OCI-LY1 (cell line): ENCODE data around the gene U2AF1L4.

Source experiments
- H2AFZ ChIP-seq: fragments of 200-600 bp; sonication (generic), shearing (Covaris generic); 2 replicates; pipeline ENCODE4 v1.6.0; 2014; ENCODE audit warnings: antibody characterized with exemption, mild to moderate bottlenecking, low read length
- H3F3A ChIP-seq: fragments of 200-600 bp; sonication (generic), shearing (Covaris generic); 2 replicates; pipeline ENCODE4 v1.6.0; 2014; ENCODE audit warnings: mild to moderate bottlenecking, antibody characterized with exemption, low read length, moderate library complexity; ENCODE audit not compliant: insufficient read depth
- H3K27ac ChIP-seq: fragments of 200-600 bp; sonication (generic); 2 replicates; pipeline ENCODE4 v1.5.1; 2014; ENCODE audit warnings: low read length, mixed run types, mild to moderate bottlenecking, low read depth; ENCODE audit not compliant: poor library complexity, severe bottlenecking
- H3K27me3 ChIP-seq: fragments of 200-600 bp; sonication (generic); 2 replicates; pipeline ENCODE4 v1.6.0; 2014; ENCODE audit warnings: antibody characterized with exemption, mild to moderate bottlenecking, low read length, moderate library complexity; ENCODE audit not compliant: insufficient read depth
- H3K36me3 ChIP-seq: fragments of 200-600 bp; sonication (generic); 2 replicates; pipeline ENCODE4 v1.6.1; 2014; ENCODE audit warnings: mild to moderate bottlenecking, antibody characterized with exemption, low read length, moderate library complexity, mixed read lengths; ENCODE audit not compliant: insufficient read depth
- H3K4me1 ChIP-seq: fragments of 200-600 bp; sonication (generic); 2 replicates; pipeline ENCODE4 v1.5.1; 2014; ENCODE audit warnings: mild to moderate bottlenecking, low read length, moderate library complexity; ENCODE audit not compliant: insufficient read depth, severe bottlenecking
- H3K4me2 ChIP-seq: fragments of 200-600 bp; sonication (generic), shearing (Covaris generic); 2 replicates; pipeline ENCODE4 v1.6.1; 2014; ENCODE audit warnings: low read length
- H3K4me3 ChIP-seq: fragments of 200-600 bp; sonication (generic); 2 replicates; pipeline ENCODE4 v1.5.1; 2014; ENCODE audit warnings: low read length, low read depth, mild to moderate bottlenecking, mixed read lengths; ENCODE audit not compliant: poor library complexity, severe bottlenecking
- H3K79me2 ChIP-seq: fragments of 200-600 bp; shearing (Covaris generic); 2 replicates; pipeline ENCODE4 v1.6.1; 2016; ENCODE audit warnings: mixed run types, low read length, mixed read lengths; ENCODE audit not compliant: insufficient read depth
- H3K9ac ChIP-seq: fragments of 200-600 bp; sonication (generic), shearing (Covaris generic); 2 replicates; pipeline ENCODE4 v1.6.1; 2014; ENCODE audit warnings: mild to moderate bottlenecking, low read length, mixed read lengths
- H3K9me2 ChIP-seq: fragments of 200-600 bp; sonication (generic), shearing (Covaris generic); 2 replicates; pipeline ENCODE4 v1.6.1; 2014; ENCODE audit warnings: low read depth, mild to moderate bottlenecking, low read length, mixed read lengths
- H3K9me3 ChIP-seq: fragments of 200-600 bp; shearing (Covaris generic); 2 replicates; pipeline ENCODE4 v1.6.1; 2014; ENCODE audit warnings: low read length, mixed read lengths
- H4K20me1 ChIP-seq: fragments of 200-600 bp; sonication (generic), shearing (Covaris generic); 2 replicates; pipeline ENCODE4 v1.6.0; 2016; ENCODE audit warnings: mild to moderate bottlenecking, low read length; ENCODE audit not compliant: insufficient read depth
- EZH2 ChIP-seq: fragments of 200-600 bp; sonication (generic), shearing (Covaris generic); IDR thresholded peaks from 2 replicates; pipeline ENCODE4 v1.8.0; 2017; ENCODE audit warnings: borderline replicate concordance, mixed run types, mild to moderate bottlenecking, antibody characterized with exemption, low read length, moderate library complexity, mixed read lengths
- TF ChIP-seq, protein P1 (sequence below): fragments of 200-600 bp; sonication (generic), shearing (Covaris generic); IDR thresholded peaks from 2 replicates; pipeline ENCODE4 v1.5.1; 2017; ENCODE audit warnings: mild to moderate bottlenecking, antibody characterized with exemption, low read length, moderate library complexity, mixed read lengths

The U2AF1L4 gene

DNA sequence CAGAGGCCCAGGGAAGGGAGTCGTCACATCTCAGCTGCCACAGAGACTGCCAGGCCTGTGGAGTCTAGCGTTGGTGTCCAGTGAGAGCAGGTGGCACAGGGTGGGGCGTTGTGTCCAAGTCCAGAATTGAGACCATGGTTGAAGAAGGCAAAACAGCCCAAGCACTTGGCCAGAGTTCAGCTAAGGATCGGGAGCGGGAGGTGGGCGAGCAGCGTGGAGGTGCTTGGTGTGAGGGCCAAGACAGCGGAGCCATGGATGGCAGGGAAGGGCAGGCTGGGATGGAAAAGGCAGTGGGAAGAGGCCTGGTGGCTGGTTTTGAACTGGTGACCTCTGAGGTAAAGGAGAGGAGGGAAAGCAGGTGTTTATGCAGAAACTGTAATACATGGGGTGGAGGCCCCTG lies 10.9 kb downstream of the U2AF1L4 start:
- TF ChIP-seq EZH2 = no peak
- TF ChIP-seq, protein P1, sequence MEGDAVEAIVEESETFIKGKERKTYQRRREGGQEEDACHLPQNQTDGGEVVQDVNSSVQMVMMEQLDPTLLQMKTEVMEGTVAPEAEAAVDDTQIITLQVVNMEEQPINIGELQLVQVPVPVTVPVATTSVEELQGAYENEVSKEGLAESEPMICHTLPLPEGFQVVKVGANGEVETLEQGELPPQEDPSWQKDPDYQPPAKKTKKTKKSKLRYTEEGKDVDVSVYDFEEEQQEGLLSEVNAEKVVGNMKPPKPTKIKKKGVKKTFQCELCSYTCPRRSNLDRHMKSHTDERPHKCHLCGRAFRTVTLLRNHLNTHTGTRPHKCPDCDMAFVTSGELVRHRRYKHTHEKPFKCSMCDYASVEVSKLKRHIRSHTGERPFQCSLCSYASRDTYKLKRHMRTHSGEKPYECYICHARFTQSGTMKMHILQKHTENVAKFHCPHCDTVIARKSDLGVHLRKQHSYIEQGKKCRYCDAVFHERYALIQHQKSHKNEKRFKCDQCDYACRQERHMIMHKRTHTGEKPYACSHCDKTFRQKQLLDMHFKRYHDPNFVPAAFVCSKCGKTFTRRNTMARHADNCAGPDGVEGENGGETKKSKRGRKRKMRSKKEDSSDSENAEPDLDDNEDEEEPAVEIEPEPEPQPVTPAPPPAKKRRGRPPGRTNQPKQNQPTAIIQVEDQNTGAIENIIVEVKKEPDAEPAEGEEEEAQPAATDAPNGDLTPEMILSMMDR = no peak
- H4K20me1 ChIP-seq = no peaks in the 10 kb centered on the region
- H3K9ac ChIP-seq = no peak overlapping the region
- H3K4me3 ChIP-seq = no peak overlapping the region
- H3F3A ChIP-seq = no peaks in the 10 kb centered on the region
- no peaks in the 10 kb centered on the region for H3K9me2 ChIP-seq
- no peaks in the 10 kb centered on the region for H3K79me2 ChIP-seq
- H3K9me3 ChIP-seq = no peaks in the 10 kb centered on the region
- no peak overlapping the region for H3K27ac ChIP-seq
- no peak overlapping the region for H3K4me2 ChIP-seq
- no peak overlapping the region for H2AFZ ChIP-seq
- no peaks in the 10 kb centered on the region for H3K4me1 ChIP-seq
- peaks cover 91% of the 10 kb centered on the region for H3K36me3 ChIP-seq
- H3K27me3 ChIP-seq = no peaks in the 10 kb centered on the region

DNA sequence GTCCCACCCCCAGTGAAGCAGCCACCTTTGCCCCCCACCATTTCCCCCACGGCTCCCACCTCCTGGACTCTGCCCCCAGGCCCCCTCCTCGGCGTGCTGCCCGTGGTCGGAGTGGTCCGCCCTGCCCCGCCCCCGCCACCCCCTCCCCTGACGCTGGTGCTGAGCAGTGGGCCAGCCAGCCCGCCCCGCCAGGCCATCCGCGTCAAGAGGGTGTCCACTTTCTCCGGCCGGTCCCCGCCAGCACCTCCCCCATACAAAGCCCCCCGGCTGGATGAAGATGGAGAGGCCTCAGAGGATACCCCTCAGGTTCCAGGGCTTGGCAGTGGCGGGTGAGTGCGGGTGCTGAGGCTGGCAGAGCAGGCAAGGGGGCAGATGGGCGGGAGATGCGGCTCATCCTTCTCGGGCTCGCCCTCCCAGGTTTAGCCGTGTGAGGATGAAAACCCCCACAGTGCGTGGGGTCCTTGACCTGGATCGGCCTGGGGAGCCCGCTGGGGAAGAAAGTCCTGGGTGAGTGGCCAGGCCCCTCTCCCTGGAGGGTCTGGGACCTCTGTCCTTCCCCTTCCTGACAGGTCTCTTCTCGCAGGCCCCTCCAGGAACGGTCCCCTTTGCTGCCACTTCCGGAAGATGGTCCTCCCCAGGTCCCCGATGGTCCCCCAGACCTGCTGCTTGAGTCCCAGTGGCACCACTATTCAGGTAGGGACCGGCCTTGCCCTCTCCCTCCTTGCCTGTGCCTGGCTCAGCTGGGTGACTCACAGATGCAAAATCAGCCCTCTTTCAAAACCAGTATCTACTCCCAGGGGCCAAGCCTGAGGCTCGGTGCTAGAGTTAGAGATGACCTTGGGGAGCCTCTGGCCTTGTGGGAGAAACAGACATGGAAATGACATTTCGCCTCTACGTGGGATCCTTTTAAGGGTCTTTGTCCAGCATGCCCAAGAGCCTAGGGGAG lies 11.8 kb downstream of the U2AF1L4 start:
- H3K9me2 ChIP-seq = no peaks in the 10 kb centered on the region
- no peak overlapping the region for H3K9ac ChIP-seq
- H3K36me3 ChIP-seq = peaks cover 91% of the 10 kb centered on the region
- H2AFZ ChIP-seq = no peak overlapping the region
- H3K27me3 ChIP-seq = no peaks in the 10 kb centered on the region
- H3K9me3 ChIP-seq = no peaks in the 10 kb centered on the region
- H3K79me2 ChIP-seq = no peaks in the 10 kb centered on the region
- no peak for TF ChIP-seq EZH2
- TF ChIP-seq, protein P1 = no peak
- H3F3A ChIP-seq = no peaks in the 10 kb centered on the region
- H3K4me2 ChIP-seq = no peak overlapping the region
- H4K20me1 ChIP-seq = no peaks in the 10 kb centered on the region
- no peak overlapping the region for H3K4me3 ChIP-seq
- no peaks in the 10 kb centered on the region for H3K4me1 ChIP-seq
- H3K27ac ChIP-seq = no peak overlapping the region

DNA sequence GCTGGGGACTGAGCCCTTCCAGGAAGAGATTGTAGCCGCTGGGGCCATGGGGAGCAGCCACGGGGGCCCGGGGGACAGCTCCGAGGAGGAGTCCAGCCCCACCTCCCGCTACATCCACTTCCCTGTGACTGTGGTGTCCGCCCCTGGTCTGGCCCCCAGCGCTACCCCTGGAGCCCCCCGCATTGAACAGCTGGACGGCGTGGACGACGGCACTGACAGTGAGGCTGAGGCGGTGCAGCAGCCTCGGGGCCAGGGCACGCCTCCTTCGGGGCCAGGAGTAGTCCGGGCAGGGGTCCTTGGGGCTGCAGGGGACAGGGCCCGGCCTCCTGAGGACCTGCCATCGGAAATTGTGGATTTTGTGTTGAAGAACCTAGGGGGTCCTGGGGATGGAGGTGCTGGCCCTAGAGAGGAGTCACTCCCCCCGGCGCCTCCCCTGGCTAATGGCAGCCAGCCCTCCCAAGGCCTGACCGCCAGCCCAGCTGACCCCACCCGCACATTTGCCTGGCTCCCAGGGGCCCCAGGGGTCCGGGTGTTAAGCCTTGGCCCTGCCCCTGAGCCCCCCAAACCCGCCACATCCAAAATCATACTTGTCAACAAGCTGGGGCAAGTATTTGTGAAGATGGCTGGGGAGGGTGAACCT lies 12.6 kb downstream of the U2AF1L4 start:
- H3K4me3 ChIP-seq = no peak overlapping the region
- H3K9me2 ChIP-seq = no peaks in the 10 kb centered on the region
- H3F3A ChIP-seq = no peaks in the 10 kb centered on the region
- H3K9me3 ChIP-seq = no peaks in the 10 kb centered on the region
- H4K20me1 ChIP-seq = no peaks in the 10 kb centered on the region
- no peak overlapping the region for H2AFZ ChIP-seq
- no peak overlapping the region for H3K4me2 ChIP-seq
- TF ChIP-seq, protein P1 = no peak
- no peak for TF ChIP-seq EZH2
- H3K79me2 ChIP-seq = no peaks in the 10 kb centered on the region
- peaks cover 90% of the 10 kb centered on the region for H3K36me3 ChIP-seq
- H3K9ac ChIP-seq = no peak overlapping the region
- no peak overlapping the region for H3K27ac ChIP-seq
- no peaks in the 10 kb centered on the region for H3K4me1 ChIP-seq
- no peaks in the 10 kb centered on the region for H3K27me3 ChIP-seq
